ENCODE data around the gene FBXL17.

Gene FBXL17

DNA sequence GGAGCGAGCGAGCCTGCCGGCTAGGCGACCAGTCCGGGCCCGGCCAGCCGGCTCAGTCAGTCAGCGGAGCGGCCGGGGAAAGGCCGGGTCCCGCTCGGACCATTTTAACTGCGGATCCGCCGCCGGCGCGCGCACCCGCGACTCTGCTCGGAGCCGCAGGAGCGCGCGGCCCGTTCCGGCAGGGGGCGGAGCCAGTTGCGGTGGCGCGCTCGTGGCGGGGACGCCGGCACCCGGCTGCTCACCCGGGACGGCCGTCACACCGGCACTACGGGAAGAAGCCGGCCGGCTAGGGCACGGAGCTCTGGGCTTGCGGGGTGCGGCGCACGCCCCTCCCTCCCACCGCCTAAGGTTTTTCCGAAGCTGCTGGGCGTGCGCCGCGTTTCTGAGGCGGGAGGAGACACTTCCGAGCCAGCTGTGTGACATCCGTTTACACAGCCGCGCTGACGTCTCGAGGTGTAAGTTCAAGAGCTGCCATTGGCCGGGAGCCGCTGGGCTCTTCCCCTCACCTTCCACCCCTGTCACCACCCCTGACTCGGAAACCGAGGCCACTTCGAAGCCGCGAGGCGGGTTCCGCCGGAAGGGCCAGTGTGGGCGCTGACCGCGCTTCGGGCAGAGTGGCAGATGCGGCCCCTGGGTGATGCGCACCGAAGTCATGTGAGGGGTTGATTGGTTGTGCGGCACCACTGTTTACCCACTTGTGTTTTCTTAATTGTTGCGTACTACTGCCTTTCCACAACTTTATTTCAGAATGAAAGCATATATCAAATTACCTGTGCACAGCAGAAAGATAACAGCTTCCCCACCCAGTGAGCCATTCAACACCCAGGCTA, at the start of gene FBXL17 (continued):
- TF ChIP-seq KLF8 (tag by site-specific recombination; IDR thresholded peaks at IDR 0.05), result peak; percentile 74; the same call in 1 of the 2 replicates
- TF ChIP-seq, protein P1, sequence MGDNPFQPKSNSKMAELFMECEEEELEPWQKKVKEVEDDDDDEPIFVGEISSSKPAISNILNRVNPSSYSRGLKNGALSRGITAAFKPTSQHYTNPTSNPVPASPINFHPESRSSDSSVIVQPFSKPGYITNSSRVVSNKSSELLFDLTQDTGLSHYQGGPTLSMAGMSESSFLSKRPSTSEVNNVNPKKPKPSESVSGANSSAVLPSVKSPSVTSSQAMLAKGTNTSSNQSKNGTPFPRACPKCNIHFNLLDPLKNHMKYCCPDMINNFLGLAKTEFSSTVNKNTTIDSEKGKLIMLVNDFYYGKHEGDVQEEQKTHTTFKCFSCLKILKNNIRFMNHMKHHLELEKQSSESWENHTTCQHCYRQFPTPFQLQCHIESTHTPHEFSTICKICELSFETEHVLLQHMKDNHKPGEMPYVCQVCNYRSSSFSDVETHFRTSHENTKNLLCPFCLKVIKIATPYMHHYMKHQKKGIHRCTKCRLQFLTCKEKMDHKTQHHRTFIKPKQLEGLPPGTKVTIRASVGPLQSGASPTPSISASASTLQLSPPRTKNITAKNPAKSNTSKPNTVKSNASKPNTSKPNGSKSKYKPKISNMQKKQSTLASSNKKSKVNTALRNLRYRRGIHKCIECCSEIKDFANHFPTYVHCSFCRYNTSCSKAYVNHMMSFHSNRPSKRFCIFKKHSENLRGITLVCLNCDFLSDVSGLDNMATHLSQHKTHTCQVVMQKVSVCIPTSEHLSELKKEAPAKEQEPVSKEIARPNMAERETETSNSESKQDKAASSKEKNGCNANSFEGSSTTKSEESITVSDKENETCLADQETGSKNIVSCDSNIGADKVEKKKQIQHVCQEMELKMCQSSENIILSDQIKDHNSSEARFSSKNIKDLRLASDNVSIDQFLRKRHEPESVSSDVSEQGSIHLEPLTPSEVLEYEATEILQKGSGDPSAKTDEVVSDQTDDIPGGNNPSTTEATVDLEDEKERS (tag by site-specific recombination; IDR thresholded peaks at IDR 0.05), result no peak
- peak; percentile 39; the same call in 1 of the 2 replicates for TF ChIP-seq ZNF398 (tag by site-specific recombination; IDR thresholded peaks at IDR 0.05)
- no peak for TF ChIP-seq ZNF560 (tag by site-specific recombination; IDR thresholded peaks at IDR 0.05; ENCODE audit: borderline replicate concordance)
- TF ChIP-seq ZNF585B (tag by site-specific recombination; IDR thresholded peaks at IDR 0.05), result no peak
- TF ChIP-seq, protein P2, sequence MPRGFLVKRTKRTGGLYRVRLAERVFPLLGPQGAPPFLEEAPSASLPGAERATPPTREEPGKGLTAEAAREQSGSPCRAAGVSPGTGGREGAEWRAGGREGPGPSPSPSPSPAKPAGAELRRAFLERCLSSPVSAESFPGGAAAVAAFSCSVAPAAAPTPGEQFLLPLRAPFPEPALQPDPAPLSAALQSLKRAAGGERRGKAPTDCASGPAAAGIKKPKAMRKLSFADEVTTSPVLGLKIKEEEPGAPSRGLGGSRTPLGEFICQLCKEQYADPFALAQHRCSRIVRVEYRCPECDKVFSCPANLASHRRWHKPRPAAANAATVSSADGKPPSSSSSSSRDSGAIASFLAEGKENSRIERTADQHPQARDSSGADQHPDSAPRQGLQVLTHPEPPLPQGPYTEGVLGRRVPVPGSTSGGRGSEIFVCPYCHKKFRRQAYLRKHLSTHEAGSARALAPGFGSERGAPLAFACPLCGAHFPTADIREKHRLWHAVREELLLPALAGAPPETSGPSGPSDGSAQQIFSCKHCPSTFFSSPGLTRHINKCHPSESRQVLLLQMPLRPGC (tag by site-specific recombination; IDR thresholded peaks at IDR 0.05), result no peak; the same call in 1 of the 2 replicates
- TF ChIP-seq ZBTB44 (tag by site-specific recombination; IDR thresholded peaks at IDR 0.05), result no peak
- no peak for TF ChIP-seq ZNF529 (tag by site-specific recombination; IDR thresholded peaks at IDR 0.05; ENCODE audit: insufficient replicate concordance)
- TF ChIP-seq MEIS1 (CRISPR knock-in tag; IDR thresholded peaks at IDR 0.05; ENCODE audit: borderline replicate concordance), result no peak
- TF ChIP-seq FEZF1 (tag by site-specific recombination; IDR thresholded peaks at IDR 0.05), result peak; percentile 81
- peak; percentile 16; the same call in 1 of the 2 replicates for TF ChIP-seq BCL11A (tag by site-specific recombination; IDR thresholded peaks at IDR 0.05; ENCODE audit: low read depth)
- TF ChIP-seq ZNF155 (tag by site-specific recombination; IDR thresholded peaks at IDR 0.05), result no peak
- TF ChIP-seq PATZ1 (tag by site-specific recombination; IDR thresholded peaks at IDR 0.05), result peak; percentile 25
- peak; percentile 82 for TF ChIP-seq ZNF792 (tag by site-specific recombination; IDR thresholded peaks at IDR 0.05)
- TF ChIP-seq ZNF785 (tag by site-specific recombination; IDR thresholded peaks at IDR 0.05), result no peak
- no peak for TF ChIP-seq TCF7L2 (IDR thresholded peaks at IDR 0.05; ENCODE audit: borderline replicate concordance, low read depth, low read length)
- no peak for TF ChIP-seq ZNF26 (tag by site-specific recombination; IDR thresholded peaks at IDR 0.05)
- TF ChIP-seq ZNF202 (tag by site-specific recombination; IDR thresholded peaks at IDR 0.05; ENCODE audit: borderline replicate concordance), result no peak
- no peak; the same call in 1 of the 2 replicates for TF ChIP-seq ZBTB48 (tag by site-specific recombination; IDR thresholded peaks at IDR 0.05)
- peak; percentile 11; the same call in 1 of the 2 replicates for TF ChIP-seq ZNF184 (tag by site-specific recombination; IDR thresholded peaks at IDR 0.05)
- TF ChIP-seq ZNF48 (tag by site-specific recombination; IDR thresholded peaks at IDR 0.05), result no peak
- 0 out of 2 replicates have a peak, but pooled peaks have one; percentile 43 for TF ChIP-seq ZNF394 (tag by site-specific recombination; IDR thresholded peaks at IDR 0.05; ENCODE audit: borderline replicate concordance)
- no peak for TF ChIP-seq ZNF23 (tag by site-specific recombination; IDR thresholded peaks at IDR 0.05; ENCODE audit: borderline replicate concordance)
- peak; percentile 49; the same call in 1 of the 2 replicates for TF ChIP-seq KLF17 (tag by site-specific recombination; IDR thresholded peaks at IDR 0.05)
- peak; percentile 52 for TF ChIP-seq ZFHX2 (tag by site-specific recombination; conservative IDR thresholded peaks at IDR 0.05)
